ENCODE measurements around the gene ACTR8. TPM values are rescaled to one million over a fixed set of nuclear protein-coding genes. Genes with fewer than 3 reads are reported as not detected.
A peak's percentile ranks its signal among the peaks of the same experiment; 100 is the strongest.

The ACTR8 gene
- total RNA-seq, 1 experiment from 2014 or later: 21.2 TPM

- Histone ChIP-seq H3K27me3 (ENCODE audit: control insufficient read depth, insufficient read depth, low read length) (no peaks in the 10 kb centered on the region), H3K4me3 (ENCODE audit: insufficient read depth, low read depth, low read length) (no peak overlapping the region), H3K36me3 (replicated peaks; ENCODE audit: control insufficient read depth, insufficient read depth, low read length) (peaks cover 4% of the 10 kb centered on the region)
- no peak for DNase-seq
These were observed 5.5 kb upstream of the ACTR8 start for GRCh38 chr3:53887446-53887845.

GRCh38 chr3:53885239-53885638 lies 3.3 kb upstream of the ACTR8 start:
- H3K36me3 ChIP-seq (replicated peaks; ENCODE audit: control insufficient read depth, insufficient read depth, low read length): peaks cover 4% of the 10 kb centered on the region
- no peak overlapping the region for H3K4me3 ChIP-seq (ENCODE audit: insufficient read depth, low read depth, low read length)
- no peaks in the 10 kb centered on the region for H3K27me3 ChIP-seq (ENCODE audit: control insufficient read depth, insufficient read depth, low read length)
- no peak for DNase-seq

GRCh38 chr3:53884623-53885022 lies 2.7 kb upstream of the ACTR8 start:
- H3K27me3 ChIP-seq (ENCODE audit: control insufficient read depth, insufficient read depth, low read length): no peaks in the 10 kb centered on the region
- H3K4me3 ChIP-seq (ENCODE audit: insufficient read depth, low read depth, low read length): no peak overlapping the region
- DNase-seq: no peak
- peaks cover 7% of the 10 kb centered on the region for H3K36me3 ChIP-seq (replicated peaks; ENCODE audit: control insufficient read depth, insufficient read depth, low read length)

GRCh38 chr3:53883008-53883407 lies 1.1 kb upstream of the ACTR8 start:
- DNase-seq: no peak
- no peak overlapping the region for H3K4me3 ChIP-seq (ENCODE audit: insufficient read depth, low read depth, low read length)
- H3K36me3 ChIP-seq (replicated peaks; ENCODE audit: control insufficient read depth, insufficient read depth, low read length): peaks cover 13% of the 10 kb centered on the region
- no peaks in the 10 kb centered on the region for H3K27me3 ChIP-seq (ENCODE audit: control insufficient read depth, insufficient read depth, low read length)

GRCh38 chr3:53880396-53881345 lies 1.3 kb downstream of the ACTR8 start:
- H3K36me3 ChIP-seq (replicated peaks; ENCODE audit: control insufficient read depth, insufficient read depth, low read length): peaks cover 20% of the 10 kb centered on the region
- DNase-seq: peak; percentile 34

GRCh38 chr3:53865732-53866499 lies 16.0 kb downstream of the ACTR8 start:
- Histone ChIP-seq H3K36me3 (replicated peaks; ENCODE audit: control insufficient read depth, insufficient read depth, low read length) (peaks cover 18% of the 10 kb centered on the region), H3K27me3 (ENCODE audit: control insufficient read depth, insufficient read depth, low read length) (no peaks in the 10 kb centered on the region), H3K4me3 (ENCODE audit: insufficient read depth, low read depth, low read length) (no peak overlapping the region)
- DNase-seq: no peak

More at GRCh38 chr3:53880396-53881345, 1.3 kb downstream of the ACTR8 start:
- no peaks in the 10 kb centered on the region for H3K27me3 ChIP-seq (ENCODE audit: control insufficient read depth, insufficient read depth, low read length)
- H3K4me3 ChIP-seq (ENCODE audit: insufficient read depth, low read depth, low read length): peak overlapping the region; percentile 74

- Histone ChIP-seq H3K36me3 (replicated peaks; ENCODE audit: control insufficient read depth, insufficient read depth, low read length) (peaks cover 9% of the 10 kb centered on the region), H3K4me3 (ENCODE audit: insufficient read depth, low read depth, low read length) (no peak overlapping the region), H3K27me3 (ENCODE audit: control insufficient read depth, insufficient read depth, low read length) (no peaks in the 10 kb centered on the region)
- no peak for DNase-seq
These were observed 18.8 kb downstream of the ACTR8 start for GRCh38 chr3:53863145-53863544.

- Histone ChIP-seq H3K36me3 (replicated peaks; ENCODE audit: control insufficient read depth, insufficient read depth, low read length) (peaks cover 8% of the 10 kb centered on the region), H3K4me3 (ENCODE audit: insufficient read depth, low read depth, low read length) (no peak overlapping the region), H3K27me3 (ENCODE audit: control insufficient read depth, insufficient read depth, low read length) (no peaks in the 10 kb centered on the region)
- DNase-seq: no peak
These were observed 19.7 kb downstream of the ACTR8 start for GRCh38 chr3:53862241-53862640.

- H3K36me3 ChIP-seq (replicated peaks; ENCODE audit: control insufficient read depth, insufficient read depth, low read length): peaks cover 8% of the 10 kb centered on the region
- H3K27me3 ChIP-seq (ENCODE audit: control insufficient read depth, insufficient read depth, low read length): no peaks in the 10 kb centered on the region
- no peak for DNase-seq
- no peak overlapping the region for H3K4me3 ChIP-seq (ENCODE audit: insufficient read depth, low read depth, low read length)
These were observed 21.8 kb downstream of the ACTR8 start for GRCh38 chr3:53860196-53860595.

- Histone ChIP-seq H3K27me3 (ENCODE audit: control insufficient read depth, insufficient read depth, low read length) (no peaks in the 10 kb centered on the region), H3K4me3 (ENCODE audit: insufficient read depth, low read depth, low read length) (no peak overlapping the region), H3K36me3 (replicated peaks; ENCODE audit: control insufficient read depth, insufficient read depth, low read length) (peaks cover 3% of the 10 kb centered on the region)
- DNase-seq: no peak
These were observed 22.8 kb downstream of the ACTR8 start for GRCh38 chr3:53859178-53859577.

- peaks cover 3% of the 10 kb centered on the region for H3K36me3 ChIP-seq (replicated peaks; ENCODE audit: control insufficient read depth, insufficient read depth, low read length)
- H3K4me3 ChIP-seq (ENCODE audit: insufficient read depth, low read depth, low read length): no peak overlapping the region
- no peaks in the 10 kb centered on the region for H3K27me3 ChIP-seq (ENCODE audit: control insufficient read depth, insufficient read depth, low read length)
- peak; percentile 32 for DNase-seq
These were observed 23.7 kb downstream of the ACTR8 start for GRCh38 chr3:53858096-53858741.

GRCh38 chr3:53856964-53857363 lies 25.0 kb downstream of the ACTR8 start:
- Histone ChIP-seq H3K36me3 (replicated peaks; ENCODE audit: control insufficient read depth, insufficient read depth, low read length) (peaks cover 3% of the 10 kb centered on the region), H3K4me3 (ENCODE audit: insufficient read depth, low read depth, low read length) (no peak overlapping the region), H3K27me3 (ENCODE audit: control insufficient read depth, insufficient read depth, low read length) (no peaks in the 10 kb centered on the region)
- DNase-seq: no peak

- DNase-seq: no peak
- Histone ChIP-seq H3K36me3 (replicated peaks; ENCODE audit: control insufficient read depth, insufficient read depth, low read length) (no peaks in the 10 kb centered on the region), H3K27me3 (ENCODE audit: control insufficient read depth, insufficient read depth, low read length) (peaks cover 10% of the 10 kb centered on the region), H3K4me3 (ENCODE audit: insufficient read depth, low read depth, low read length) (no peak overlapping the region)
These were observed 31.1 kb downstream of the ACTR8 start for GRCh38 chr3:53850895-53851294.

GRCh38 chr3:53849916-53850315 lies 32.0 kb downstream of the ACTR8 start:
- H3K36me3 ChIP-seq (replicated peaks; ENCODE audit: control insufficient read depth, insufficient read depth, low read length): no peaks in the 10 kb centered on the region

More at GRCh38 chr3:53849916-53850315, 32.0 kb downstream of the ACTR8 start:
- Histone ChIP-seq H3K27me3 (ENCODE audit: control insufficient read depth, insufficient read depth, low read length) (peaks cover 10% of the 10 kb centered on the region), H3K4me3 (ENCODE audit: insufficient read depth, low read depth, low read length) (no peak overlapping the region)
- DNase-seq: no peak
